Fibroblast of skin of left quadriceps (primary cell): ENCODE measurements around the gene ARAP3.
A peak's percentile ranks its signal among the peaks of the same experiment; 100 is the strongest.
"Not testable (repeated sequence)": the region's sequence is repeated elsewhere in the genome, so short reads cannot be mapped to it uniquely, and the experiment has no call there.

ENCODE experiments used
- DNase-seq, 2 experiments: peaks; one replicate each; pipeline ENCODE4 v3.0.0-alpha.2; 2013; ENCODE audit warnings: low read depth in 2 of 2

The ARAP3 gene

DNA sequence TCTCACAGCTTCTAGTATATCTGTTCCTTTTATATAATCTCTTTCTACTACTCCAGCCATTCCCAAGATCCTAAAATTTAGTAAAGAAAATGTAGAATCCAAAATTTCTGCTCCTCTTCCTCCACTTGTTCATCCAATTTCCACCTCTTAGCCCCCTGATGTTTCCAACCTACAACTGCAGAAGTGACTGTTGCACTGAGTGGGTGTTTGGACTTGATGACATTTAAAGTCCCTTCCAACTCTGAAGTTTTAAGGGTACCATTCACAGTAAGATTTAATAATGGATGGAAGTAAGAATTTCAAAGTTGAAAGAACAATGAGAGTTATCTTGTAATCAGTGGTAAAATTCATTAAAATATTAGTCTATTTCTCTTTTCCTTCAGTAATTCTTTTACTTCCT is 68.7 kb downstream of the ARAP3 start:
- DNase-seq: no peak

DNA sequence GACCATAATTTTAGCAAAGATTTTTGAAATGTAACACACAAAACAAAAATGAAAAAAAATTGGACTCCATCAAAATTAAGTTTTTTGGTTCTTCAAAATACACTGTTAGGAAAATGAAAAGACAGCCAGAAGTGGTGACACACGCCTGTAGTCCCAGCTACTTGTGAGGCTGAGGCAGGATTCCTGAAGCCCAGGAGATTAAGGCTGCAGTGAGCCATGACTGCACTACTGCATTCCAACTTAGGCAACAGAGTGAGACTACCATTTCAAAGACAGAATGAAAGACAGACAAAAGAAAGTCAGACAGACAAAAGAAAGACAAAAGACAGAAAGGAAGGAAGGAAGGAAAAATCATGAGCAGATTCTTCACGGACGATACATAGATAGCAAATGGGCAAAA is 70.7 kb downstream of the ARAP3 start:
- DNase-seq: no peak

DNA sequence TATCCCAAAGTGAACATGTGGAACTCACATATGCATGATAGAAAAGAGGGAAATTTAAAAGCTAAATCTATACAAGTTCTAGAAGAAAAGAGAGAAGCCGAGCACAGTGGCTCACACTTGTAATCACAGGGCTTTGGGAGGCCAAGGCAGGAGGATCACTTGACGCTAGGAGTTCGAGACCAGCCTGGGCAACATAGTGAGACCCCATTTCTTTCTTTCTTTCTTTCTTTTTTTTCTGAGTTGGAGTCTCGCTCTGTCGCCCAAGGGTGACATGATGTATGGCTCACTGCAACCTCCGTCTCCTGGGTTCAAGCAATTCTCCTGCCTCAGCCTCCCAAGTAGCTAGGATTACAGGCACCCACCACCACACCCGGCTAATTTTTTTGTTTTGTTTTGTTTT is 72.1 kb downstream of the ARAP3 start:
- not testable (repeated sequence) for DNase-seq

DNA sequence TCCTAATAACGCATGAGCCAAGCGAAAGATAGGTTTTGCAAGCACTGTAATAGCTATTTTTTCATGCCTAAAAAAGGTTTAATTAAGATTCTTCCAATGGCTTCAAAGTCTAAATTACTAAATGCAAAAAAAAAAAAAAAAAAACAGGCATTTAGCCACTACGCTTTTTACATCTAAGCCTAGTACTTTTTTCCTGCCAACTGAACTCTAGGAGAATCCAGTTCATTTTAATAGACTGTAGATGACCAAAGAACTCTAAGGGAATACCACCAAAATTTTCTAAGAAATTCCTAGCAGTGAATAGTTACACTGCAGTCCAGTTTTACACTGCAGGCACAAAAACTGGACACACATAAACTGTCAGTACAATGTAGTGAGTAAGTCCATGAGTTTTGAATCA is 73.0 kb downstream of the ARAP3 start:
- DNase-seq: no peak

DNA sequence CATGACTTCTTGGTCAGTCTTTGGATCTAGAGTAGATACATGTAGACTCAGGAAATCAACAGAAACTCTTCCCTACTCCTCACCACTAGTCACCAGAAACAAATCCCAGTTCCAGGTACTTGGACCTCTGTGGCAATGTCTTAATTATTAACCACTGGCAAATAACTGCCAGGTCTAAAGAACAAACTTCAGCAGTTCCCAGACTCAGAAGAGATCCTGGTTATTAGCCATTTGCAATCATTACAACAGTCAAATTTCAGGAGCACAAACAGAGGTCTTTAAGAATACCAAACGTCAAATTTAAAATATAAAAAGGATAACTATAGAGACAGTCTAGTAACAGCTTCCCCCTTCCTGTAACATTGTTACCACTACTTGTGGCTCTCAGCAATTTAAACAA is 73.5 kb downstream of the ARAP3 start:
- DNase-seq: no peak

DNA sequence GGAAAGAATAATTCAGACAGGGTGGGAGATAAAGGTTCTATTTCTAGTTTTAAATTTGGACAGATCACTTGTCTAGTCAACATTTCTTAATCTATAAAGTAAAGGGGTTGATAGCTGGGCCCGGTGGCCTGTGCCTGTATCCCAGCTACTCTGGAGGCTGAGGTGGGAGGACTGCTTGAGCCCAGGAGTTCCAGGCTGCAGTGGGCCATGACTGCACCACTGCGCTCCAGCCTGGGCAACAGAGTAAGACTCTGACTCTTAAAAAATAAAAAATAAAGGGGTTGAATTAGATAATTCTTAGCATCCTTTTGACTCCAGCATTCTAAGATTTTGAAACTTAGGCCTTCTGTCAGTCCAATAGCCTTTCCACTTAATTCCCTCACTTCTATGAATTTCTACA is 74.0 kb downstream of the ARAP3 start:
- DNase-seq: no peak

DNA sequence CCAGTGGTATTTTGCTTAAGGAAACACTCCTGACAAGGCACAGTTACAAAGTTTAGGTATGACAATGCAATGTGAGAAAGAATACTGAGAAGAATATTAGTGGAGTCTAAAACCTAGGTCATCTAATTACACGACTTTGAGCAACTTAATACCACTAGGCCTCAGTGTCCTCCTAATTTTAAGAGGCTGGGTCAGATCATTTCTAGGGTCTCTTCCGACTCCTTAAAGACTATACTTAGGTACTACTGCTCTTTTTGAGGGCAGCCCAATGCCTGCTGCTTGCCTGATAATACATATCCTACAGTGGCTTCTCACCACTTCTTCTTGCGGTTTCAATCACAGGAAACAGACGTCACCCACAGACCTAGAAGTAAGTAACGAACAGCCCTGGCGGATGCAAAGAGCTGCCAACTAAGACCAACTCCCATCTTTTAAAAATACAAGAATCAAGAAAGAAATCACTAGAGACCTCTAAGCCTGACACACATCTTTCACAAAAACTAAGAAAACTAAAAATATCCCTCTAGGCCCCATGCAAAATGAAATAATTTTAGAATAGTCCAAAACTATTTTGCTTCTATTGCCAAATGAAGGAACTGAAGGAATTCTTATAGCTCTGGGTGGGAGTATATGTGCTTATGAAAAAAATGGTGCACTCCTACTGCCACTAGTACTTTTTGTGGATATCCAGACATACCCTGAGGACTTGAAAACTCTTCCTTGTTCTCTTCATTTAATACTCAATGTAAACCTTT is 76.3 kb downstream of the ARAP3 start:
- DNase-seq: no peak

DNA sequence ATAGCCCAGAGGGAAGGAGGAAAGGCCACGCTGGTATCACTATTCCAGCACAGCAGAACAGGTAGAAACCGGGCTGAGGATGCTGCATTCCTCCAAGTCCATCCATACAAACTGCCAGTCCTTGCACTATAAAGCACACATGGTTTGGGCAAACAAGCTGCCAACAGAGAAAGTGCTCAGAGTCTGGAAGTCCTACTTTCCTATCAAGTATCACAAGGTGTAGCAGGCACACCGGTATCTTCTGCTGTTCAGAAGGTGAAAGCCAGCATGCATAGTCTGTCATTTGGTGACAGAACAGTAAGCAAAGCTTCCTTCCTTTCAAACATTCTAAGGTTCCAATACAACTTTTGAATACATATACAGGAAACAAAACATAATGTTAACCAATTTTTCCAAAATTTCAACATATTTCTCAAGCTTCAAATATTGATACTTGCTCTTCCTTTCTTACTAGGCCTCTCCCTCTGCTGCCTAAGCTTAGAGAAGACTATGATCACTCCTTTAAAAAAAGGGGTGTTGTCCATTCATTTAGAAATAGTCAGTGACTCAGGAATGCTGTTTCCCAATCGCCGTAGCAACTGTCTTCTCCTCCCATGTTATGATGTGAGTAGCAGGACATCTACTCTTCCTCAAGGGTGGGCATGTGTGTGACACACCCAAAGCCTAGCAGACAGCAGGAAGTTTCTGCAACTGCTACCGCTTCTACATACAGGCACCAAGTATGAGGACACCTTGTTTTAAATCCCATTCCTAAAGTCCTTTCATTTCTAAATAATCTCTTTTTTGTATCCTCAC is 77.9 kb downstream of the ARAP3 start:
- peak; percentile 75 to 80 for DNase-seq
